OCI-LY1 (cell line): ENCODE data around the gene SPPL2B.

Source experiments
- EZH2 ChIP-seq: fragments of 200-600 bp; sonication (generic), shearing (Covaris generic); IDR thresholded peaks from 2 replicates; pipeline ENCODE4 v1.8.0; 2017; ENCODE audit warnings: borderline replicate concordance, mixed run types, mild to moderate bottlenecking, antibody characterized with exemption, low read length, moderate library complexity, mixed read lengths
- TF ChIP-seq, protein P1 (sequence below): fragments of 200-600 bp; sonication (generic), shearing (Covaris generic); IDR thresholded peaks from 2 replicates; pipeline ENCODE4 v1.5.1; 2017; ENCODE audit warnings: mild to moderate bottlenecking, antibody characterized with exemption, low read length, moderate library complexity, mixed read lengths

DNA sequence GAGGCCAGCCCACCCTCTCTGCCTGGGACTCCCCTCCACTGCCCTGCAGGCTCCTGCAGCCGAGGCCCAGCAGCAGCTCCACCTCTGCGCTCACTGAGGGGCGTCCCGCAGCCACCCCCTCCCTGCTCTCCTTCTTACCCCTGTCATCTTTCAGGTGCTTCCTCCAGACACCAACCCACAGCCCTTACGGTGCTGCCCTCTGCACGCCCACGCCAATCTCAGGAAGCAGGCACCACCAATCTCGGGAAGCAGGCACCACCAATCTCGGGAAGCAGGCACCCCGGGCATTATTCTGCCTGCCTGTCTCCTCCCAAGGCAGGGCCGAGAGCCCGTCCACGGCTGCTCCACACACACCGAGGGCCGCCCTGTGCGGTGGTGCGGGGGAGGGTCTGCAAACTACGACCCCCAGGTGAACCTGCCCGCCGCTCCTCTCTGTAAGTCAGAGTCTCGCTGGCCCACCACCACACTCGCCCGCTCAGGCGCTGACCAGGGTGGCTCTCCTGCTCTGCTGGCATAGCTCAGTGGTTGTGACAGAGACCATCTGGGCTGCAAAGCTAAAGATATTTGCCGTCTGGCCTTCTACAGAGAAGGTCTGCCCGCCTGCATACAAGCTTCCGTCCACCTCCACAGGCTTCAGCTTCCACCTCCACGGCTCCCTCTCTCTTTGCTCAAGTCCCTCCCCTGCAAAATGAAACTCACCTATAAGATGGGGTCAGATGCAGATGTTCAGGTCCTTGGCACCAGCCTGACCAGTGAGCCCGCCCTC lies 3.0 kb upstream of the SPPL2B start:
- TF ChIP-seq, protein P1, sequence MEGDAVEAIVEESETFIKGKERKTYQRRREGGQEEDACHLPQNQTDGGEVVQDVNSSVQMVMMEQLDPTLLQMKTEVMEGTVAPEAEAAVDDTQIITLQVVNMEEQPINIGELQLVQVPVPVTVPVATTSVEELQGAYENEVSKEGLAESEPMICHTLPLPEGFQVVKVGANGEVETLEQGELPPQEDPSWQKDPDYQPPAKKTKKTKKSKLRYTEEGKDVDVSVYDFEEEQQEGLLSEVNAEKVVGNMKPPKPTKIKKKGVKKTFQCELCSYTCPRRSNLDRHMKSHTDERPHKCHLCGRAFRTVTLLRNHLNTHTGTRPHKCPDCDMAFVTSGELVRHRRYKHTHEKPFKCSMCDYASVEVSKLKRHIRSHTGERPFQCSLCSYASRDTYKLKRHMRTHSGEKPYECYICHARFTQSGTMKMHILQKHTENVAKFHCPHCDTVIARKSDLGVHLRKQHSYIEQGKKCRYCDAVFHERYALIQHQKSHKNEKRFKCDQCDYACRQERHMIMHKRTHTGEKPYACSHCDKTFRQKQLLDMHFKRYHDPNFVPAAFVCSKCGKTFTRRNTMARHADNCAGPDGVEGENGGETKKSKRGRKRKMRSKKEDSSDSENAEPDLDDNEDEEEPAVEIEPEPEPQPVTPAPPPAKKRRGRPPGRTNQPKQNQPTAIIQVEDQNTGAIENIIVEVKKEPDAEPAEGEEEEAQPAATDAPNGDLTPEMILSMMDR, result no peak
- TF ChIP-seq EZH2, result no peak
